GM18498 (cell line): ENCODE results near the gene PACSIN2.

Experiments
- ATAC-seq: cut with Tn5 transposase; IDR thresholded peaks from one replicate; pipeline ENCODE4 v1.9.1; 2021; ENCODE audit warnings: mild to moderate bottlenecking, moderate library complexity; ENCODE audit not compliant: unreplicated experiment

Gene PACSIN2

DNA sequence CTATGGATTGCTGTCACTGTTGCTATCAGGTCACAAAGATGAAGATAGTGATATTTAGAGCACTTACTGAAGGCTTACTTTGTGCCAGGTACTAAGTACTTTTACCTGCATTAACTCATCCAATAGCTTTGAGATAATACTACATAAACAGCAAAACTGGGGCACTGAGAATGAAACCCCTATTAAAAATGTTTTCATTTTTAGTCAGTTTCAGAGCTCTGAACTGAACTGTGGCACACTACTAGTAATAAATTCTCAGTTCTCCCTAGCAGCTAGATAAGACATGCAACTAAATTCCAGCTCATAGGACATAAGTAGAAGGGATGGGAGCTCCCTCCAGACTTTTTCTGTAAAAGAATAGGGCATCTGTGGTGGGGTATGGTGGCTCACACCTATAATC is 181.8 kb downstream of the PACSIN2 start:
- no peak for ATAC-seq

DNA sequence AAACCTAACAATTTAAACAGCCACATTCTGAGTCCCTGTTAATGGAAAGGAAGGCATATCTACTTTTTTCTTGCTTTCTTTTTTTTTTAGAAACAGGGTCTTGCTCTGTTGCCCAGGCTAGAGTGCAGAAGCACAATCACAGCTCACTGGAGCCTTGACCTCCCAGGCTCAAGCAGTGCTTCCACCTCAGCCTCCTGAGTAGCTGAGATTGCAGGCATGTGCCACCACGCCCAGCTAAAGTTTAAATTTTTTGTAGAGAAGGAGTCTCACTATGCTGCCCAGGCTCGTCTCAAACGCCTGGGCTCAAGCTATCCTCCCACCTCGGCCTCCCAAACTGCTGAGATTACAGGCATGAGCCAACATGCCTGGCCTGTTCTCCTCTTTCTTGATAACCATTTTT is 183.2 kb downstream of the PACSIN2 start:
- ATAC-seq = no peak

DNA sequence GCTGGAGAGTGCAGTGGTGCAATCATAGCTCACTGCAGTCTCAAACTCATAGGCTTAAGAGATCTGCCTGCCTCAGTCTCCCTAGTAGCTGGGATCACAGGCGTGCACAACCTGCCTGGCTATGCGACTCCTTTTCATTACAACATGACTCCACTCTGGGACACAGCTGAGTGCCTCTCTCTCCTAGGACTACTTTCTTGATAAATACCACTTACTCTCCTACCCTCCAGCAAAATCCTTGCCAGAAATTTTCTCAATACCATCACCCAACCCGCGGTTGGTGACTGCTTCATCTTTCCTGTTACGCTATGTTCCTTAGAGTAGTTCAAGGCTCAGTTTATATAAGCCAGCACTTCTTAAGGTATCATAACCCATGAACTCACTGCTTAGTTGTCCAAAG is 184.8 kb downstream of the PACSIN2 start:
- ATAC-seq = no peak

DNA sequence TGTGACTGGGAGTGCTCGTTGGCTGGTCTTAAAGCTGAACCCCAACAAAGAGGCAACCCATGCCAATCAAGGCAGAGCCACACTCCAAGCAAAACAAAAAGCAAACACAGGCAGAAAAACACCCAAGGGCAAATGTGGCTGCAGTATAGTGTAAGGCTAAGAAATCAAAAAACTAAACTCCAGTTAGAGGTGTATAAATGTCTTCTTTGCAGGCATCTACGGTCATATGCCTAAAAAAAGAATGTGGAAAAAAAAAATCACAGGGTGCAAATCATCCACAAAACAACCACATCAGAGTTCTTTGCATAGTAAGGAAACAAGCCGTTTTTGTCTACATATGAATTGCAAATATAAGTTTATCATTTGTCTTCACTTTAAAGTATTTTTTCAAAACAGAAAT is 185.6 kb downstream of the PACSIN2 start:
- ATAC-seq = no peak

DNA sequence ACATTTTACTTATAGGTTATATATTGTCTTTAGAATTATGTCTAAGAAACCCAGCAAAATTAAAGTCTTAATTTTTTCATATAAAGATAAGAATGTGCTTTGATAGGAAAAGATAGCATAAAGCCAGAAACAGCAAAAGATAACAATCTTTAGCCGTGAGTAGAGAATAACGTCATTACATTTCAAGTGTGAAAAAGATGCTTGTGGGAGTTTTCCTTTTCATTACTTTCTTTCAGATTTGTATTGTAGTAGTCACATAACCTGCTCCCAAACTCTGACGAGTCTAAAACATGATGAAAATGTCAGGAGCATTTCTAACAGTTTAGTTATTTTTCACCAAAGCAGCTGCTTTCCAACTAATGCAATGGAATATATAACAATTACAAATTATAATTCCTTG is 189.2 kb downstream of the PACSIN2 start:
- ATAC-seq = no peak

DNA sequence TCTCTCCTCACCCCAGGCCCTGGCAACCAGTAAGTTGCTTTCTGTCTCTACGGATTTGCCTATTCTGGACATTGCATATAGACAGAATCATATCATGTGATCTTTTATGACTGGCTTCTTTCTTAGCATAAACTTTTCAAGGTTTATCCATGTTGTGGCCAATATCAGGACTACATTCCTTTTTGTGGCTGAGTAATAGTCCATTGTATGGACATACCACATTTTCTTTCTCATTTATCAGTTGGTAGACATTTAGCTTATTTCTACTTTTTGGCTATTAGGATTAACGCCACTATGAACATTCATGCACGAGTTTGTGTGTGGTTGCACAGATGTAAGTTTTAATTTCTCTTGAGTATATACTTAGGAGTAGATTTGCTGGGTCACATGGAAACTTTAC is 193.6 kb downstream of the PACSIN2 start:
- ATAC-seq = no peak

DNA sequence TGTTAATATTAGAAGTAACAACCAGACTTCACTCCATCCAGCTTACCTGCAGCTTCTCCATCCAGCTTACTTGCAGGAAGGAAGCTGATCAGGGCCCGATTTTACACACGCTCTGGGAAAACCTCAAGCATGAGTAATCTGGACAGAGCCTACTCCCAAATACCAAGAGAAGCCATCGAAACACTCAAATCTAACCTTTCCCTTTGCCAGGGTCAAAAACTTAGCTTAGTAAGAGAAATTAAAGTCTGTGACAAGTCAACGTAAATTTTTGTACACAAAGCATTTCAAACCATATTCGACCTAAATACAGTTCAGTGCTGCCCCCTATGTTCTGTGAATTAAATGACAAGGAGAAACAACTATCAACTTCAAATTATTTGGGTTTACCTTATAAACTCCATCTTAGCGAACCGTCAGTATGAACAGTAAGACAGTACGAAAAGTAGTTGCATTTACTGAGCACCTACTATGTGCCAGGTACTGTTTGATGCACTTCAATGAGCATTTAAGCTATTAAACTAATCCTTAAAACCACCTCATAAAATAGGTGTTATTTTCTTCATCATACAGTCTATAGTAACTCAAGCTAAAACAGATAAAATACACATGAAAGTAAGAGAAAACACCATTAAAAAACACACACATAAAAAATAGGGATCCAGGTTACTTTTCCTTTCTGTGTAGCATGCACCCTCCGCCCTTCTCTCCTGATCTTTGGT is 194.7 kb downstream of the PACSIN2 start:
- ATAC-seq = no peak
